Medulla oblongata (tissue), 1 donor: ENCODE data around the gene RIPK1.
"Not testable (repeated sequence)": the region's sequence is repeated elsewhere in the genome, so short reads cannot be mapped to it uniquely, and the experiment has no call there.

Experiments
- DNase-seq: peaks from one replicate; pipeline ENCODE4 v3.0.0-alpha.2; 2015; ENCODE audit errors: extremely low spot score

Gene RIPK1

DNA sequence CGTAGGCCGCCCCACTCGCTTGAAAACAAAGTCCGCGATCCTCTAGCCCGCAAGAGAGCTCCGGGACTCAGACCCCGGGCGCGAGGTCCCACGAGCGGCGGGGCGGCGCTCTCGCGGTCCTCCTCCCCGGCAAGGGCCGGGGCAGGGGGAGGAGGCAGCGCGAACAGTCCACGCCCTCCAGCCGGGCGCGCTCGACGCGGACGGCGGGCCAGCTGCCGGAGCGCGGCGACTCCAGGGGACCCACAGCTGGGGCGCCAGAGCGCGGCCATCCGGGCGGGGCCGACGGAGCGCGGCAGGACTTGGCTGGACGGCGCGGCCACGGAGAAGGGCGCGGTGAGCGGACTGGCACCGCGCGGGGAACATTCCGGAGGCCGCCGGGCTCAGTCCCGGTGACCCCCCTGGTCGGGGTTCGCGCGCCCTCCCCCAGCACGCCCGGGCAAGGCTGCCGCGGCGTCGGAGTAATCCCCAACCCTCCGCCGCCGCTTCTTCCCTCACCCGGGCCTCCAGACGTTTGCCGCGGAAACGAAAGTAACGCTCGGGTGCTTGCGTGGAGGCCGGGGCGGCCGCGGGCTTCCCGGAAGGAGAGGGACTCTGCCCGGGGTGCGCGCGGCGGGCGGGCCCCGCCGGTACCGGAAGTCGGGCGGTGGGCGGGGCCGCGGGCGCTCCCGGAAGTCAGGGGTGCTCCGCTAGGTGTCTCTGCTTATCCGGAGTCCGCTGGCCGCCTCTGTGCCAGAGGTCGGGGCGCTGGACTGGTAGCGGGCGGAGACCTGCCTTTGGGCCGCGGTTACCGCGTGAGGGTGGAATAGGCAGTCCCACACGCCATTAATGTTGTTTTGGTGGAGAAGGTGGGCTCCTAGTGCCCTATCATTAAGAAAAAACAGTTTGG, at the start of gene RIPK1:
RIPK1 (plus strand) TSS at position 166 of the 886 bp plus-strand sequence. CDS start 8,330 bp downstream, outside the sequence.
- peak; percentile 92 for DNase-seq

DNA sequence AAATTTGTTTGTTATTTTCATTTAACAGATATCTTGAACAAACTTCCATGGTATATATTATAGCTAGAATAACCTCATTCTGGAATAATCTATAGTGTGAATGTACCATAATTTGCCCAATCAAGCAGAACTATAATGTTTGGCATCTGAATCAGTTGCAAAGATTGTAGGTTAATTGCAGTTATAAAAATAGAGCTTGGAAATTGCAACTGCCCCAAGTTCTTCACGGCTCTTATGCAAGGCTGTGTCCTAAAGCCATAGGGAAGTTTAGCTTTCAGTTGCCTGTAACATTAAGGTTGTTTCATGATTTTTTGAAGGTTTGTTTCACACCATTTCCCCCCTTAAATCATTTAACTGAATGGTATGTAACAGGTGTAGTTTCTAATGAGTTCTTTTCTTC, 49.2 kb upstream of the RIPK1 start:
- no peak for DNase-seq

DNA sequence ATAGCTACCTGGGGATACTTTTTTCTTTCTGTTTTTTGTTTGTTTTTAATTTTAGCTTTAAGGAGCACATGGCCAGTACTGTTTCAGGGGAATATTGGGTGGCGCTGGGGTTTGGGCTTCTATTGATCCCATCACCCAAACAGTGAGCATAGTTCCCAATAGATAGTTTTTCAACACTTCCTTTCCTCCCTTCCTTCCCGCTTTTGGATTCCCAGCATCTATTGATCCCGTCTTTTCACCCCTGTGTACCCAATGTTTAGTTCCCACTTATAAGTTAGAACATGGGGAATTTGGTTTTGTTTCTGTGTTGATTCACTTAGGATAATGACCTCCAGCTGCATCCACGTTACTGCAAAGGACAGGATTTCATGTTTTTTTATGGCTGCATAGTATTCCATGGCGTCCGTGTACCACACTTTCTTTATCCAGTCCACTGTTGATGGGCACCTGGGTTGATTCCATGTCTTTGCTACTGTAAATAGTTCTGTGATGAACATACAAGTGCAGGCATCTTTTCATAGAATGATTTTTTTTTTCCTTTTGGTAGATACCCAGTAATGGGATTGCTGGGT, 48.5 kb upstream of the RIPK1 start:
- no peak for DNase-seq

DNA sequence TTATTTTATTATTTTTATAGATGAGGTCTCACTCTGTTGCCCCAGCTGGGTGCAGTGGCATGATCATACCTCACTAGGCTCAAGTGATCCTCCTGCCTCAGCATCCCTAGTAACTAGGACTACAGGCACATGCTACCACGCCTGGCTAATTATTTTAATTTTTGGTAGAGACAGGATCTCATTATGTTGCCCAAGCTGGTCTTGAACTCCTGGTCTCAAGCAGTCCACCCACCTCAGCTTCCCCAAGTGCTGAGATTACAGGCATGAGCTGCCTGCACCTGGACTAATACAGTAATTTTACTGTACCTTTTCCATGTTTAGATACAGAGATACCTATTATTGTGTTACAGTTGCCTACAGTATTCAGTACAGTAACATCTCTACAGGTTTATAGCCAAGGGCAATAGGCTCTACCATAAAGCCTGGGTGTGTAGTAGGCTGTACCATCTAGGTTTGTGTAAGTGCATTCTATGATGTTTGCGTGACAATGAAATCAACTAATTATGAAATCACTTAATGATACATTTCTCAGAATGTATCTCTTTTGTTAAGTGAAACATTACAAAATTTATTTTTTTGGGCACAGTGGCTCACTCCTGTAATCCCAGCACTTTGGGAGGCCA, 47.2 kb upstream of the RIPK1 start:
- DNase-seq: not testable (repeated sequence)

- DNase-seq: peak; percentile 20
These were observed 45.3 kb upstream of the RIPK1 start for GRCh38 chr6:3022765-3023662.

- DNase-seq: peak; percentile 72
These were observed 44.4 kb upstream of the RIPK1 start for GRCh38 chr6:3023663-3024483.

- peak; percentile 75 for DNase-seq
These were observed 41.3 kb upstream of the RIPK1 start for GRCh38 chr6:3026791-3027626.

- DNase-seq: not testable (repeated sequence)
These were observed 40.1 kb upstream of the RIPK1 start for GRCh38 chr6:3028156-3028555.

GRCh38 chr6:3031857-3032640, 36.2 kb upstream of the RIPK1 start:
- no peak for DNase-seq

DNA sequence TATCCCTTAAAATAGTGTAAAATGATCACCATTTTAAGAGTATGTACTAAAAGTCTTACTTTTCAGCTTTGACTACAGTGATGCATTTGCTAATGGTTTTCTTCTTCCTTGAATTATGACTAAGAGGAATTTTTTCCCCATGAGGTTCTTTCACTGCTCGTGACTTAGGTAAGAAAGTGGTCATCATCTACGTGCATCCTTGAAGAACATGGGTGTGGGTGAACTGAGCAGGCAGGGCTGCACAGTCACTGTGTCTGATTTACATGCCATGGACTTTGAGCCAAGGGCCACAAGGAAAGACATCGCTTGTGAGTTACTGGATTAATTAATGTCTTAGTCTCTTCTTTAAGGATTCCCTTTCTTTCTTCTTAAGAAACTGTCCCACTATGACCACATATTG, 35.3 kb upstream of the RIPK1 start:
- no peak for DNase-seq

GRCh38 chr6:3033652-3034051, 34.6 kb upstream of the RIPK1 start:
- no peak for DNase-seq

- DNase-seq: no peak
These were observed 32.9 kb upstream of the RIPK1 start for GRCh38 chr6:3035397-3035796.

GRCh38 chr6:3036861-3037637, 31.2 kb upstream of the RIPK1 start:
- DNase-seq: no peak

- peak; percentile 53 for DNase-seq
These were observed 30.5 kb upstream of the RIPK1 start for GRCh38 chr6:3037638-3038365.

GRCh38 chr6:3039384-3039783, 28.9 kb upstream of the RIPK1 start:
- DNase-seq: no peak

DNA sequence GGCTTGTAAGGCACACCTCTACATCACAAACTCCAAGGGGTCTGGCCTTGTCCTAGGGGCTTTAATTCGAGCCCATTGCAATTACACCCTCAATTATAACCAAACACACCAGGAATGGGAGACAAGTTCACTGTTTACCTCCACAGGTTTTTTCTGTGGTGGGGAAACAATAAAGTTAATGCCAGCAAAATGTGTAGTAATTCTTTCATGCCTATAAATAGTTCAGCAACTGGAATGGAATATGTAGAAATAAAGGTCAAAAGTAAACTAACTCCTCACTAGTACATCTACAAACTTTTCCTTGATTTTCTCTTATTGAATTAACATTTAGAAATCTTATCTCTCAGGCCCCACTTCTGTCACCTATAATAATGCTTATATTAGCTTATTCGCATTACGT, 27.1 kb upstream of the RIPK1 start:
- no peak for DNase-seq

DNA sequence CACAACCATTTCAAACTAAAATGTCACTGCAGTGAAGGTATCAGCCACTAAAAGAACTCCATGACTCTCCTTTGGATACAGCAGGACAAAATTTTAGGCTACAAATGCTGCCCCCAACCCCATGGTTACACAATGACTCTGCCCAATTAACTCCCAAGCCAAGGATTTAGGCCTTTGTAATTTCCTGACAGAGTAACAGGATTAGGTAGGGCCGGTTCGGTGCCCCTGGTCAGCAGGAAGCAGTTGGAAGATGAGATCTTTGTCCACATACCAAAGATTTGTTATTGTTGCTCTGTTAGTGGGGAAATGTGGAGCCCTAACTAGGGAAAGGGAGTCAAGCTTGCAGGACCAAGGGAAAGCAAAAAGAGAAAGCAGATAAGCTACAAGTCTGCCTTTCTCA, 26.7 kb upstream of the RIPK1 start:
- DNase-seq: no peak

- no peak for DNase-seq
These were observed 22.9 kb upstream of the RIPK1 start for GRCh38 chr6:3045369-3045768.
